ENCODE data around the gene SAMD8. TPM values are rescaled to one million over a fixed set of nuclear protein-coding genes. Genes with fewer than 3 reads are reported as not detected.

SAMD8 gene
- total and polyA plus RNA-seq, 11 donors = 7.5 to 43.0 (median 23.4) TPM

- intact Hi-C loops (cut with DNase I) = loop anchor here in 9 of 10 donors (5.0 to 10.0 kb wide), 6 partner anchors 127 to 953 kb away; partner anchors contain the start of genes KAT6B (in 6 of the 9), COMTD1 (in 2 of the 9), ADK (in 1 of the 9) and AP3M1 (in 1 of the 9)
- no peak for ATAC-seq
- H3K27ac ChIP-seq = peak overlapping the region in 7 of 12 donors; percentile 17 to 98 (median 92)
Observed at GRCh38 chr10:75107756-75108683, 3.4 kb upstream of the SAMD8 start.

GRCh38 chr10:75108684-75109458 lies 2.6 kb upstream of the SAMD8 start:
- Histone ChIP-seq H3K4me1 (peaks cover 0 to 39% (median 22%) of the 10 kb centered on the region in 12 donors), H3K27me3 (no peaks in the 10 kb centered on the region), H3K4me3 (no peak overlapping the region), H3K36me3 (no peaks in the 10 kb centered on the region), H3K27ac (peak overlapping the region in 9 of 12 donors; percentile 17 to 98 (median 96)), H3K9me3 (no peaks in the 10 kb centered on the region)
- TF ChIP-seq POLR2A (IDR thresholded peaks at IDR 0.05) (no peak), CTCF (IDR thresholded peaks at IDR 0.05) (peak; percentile 26 to 65 (median 50))
- intact Hi-C loops (cut with DNase I) = loop anchor here in 9 of 10 donors (5.0 to 10.0 kb wide), 6 partner anchors 126 to 954 kb away; partner anchors contain the start of genes KAT6B (in 6 of the 9), COMTD1 (in 2 of the 9), ADK (in 1 of the 9) and AP3M1 (in 1 of the 9)
- WGBS, 4 donors = 59 to 74% (median 71%) methylated on average over 8 to 10 of the region's 10 CpGs
- DNase-seq = peak in 4 of 5 donors; percentile 21 to 44 (median 34)
- ATAC-seq = no peak

More at GRCh38 chr10:75107756-75108683, 3.4 kb upstream of the SAMD8 start:
- Histone ChIP-seq H3K9me3 (no peaks in the 10 kb centered on the region), H3K4me1 (peaks cover 0 to 30% (median 15%) of the 10 kb centered on the region in 12 donors), H3K27me3 (no peaks in the 10 kb centered on the region), H3K36me3 (no peaks in the 10 kb centered on the region), H3K4me3 (no peak overlapping the region)
- peak in 1 of 5 donors; percentile 13 for DNase-seq
- 83 to 86% (median 85%) methylated on average over 21 to 25 of the region's 25 CpGs for WGBS, 4 donors
- no peak for TF ChIP-seq POLR2A (IDR thresholded peaks at IDR 0.05)
- no peak for TF ChIP-seq CTCF (IDR thresholded peaks at IDR 0.05)

DNA sequence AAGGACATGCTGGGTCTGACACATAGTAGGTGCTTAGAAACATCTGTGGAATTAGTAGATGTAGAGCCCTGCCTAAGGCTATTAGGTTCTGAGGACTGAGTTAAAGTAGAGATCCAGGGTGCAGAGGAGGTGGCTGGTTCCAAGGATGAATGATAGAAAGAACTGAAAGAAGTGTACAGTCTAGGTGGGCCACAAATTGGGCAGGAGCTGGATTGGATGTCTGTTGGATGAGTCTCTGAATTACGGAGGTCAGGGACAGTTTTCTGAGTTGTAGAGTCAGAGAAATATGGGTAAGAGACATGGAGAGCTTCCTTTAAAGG lies 2.0 kb upstream of the SAMD8 start:
- no peak for ATAC-seq
- Histone ChIP-seq H3K4me3 (no peak overlapping the region), H3K36me3 (no peaks in the 10 kb centered on the region), H3K9me3 (no peaks in the 10 kb centered on the region), H3K4me1 (peaks cover 0 to 44% (median 24%) of the 10 kb centered on the region in 12 donors), H3K27me3 (no peaks in the 10 kb centered on the region), H3K27ac (peak overlapping the region in 11 of 12 donors; percentile 87 to 98 (median 96))
- intact Hi-C loops (cut with DNase I) = loop anchor here in 9 of 10 donors (5.0 to 10.0 kb wide), 6 partner anchors 125 to 955 kb away; partner anchors contain the start of genes KAT6B (in 6 of the 9), COMTD1 (in 2 of the 9), ADK (in 1 of the 9) and AP3M1 (in 1 of the 9)
- peak in 1 of 5 donors; percentile 3 for DNase-seq
- TF ChIP-seq POLR2A (IDR thresholded peaks at IDR 0.05) = no peak
- TF ChIP-seq CTCF (IDR thresholded peaks at IDR 0.05) = no peak
- WGBS, 4 donors = 85 to 94% (median 91%) methylated on average over 1 of the region's 1 CpG

All from heart left ventricle (tissue), 16 donors.